Prostate gland (tissue), 2 donors: Measurements from ENCODE around the gene SGK1.

Experiments used
- POLR2A ChIP-seq: fragments of 450-650 bp; IDR thresholded peaks from one replicate; pipeline ENCODE4 v1.6.1; 2016; ENCODE audit warnings: antibody characterized with exemption, mild to moderate bottlenecking
- POLR2AphosphoS5 ChIP-seq: sonication (generic); formaldehyde crosslinking; IDR thresholded peaks from one replicate; pipeline ENCODE4 v1.6.1; 2017; ENCODE audit warnings: antibody characterized with exemption
- TF ChIP-seq, protein P1 (sequence below), 4 experiments: fragments of 200-600 bp in 2 of 4; fragments of 450-650 bp in 2 of 4; sonication (generic) in 2 of 4; IDR thresholded peaks; 1 replicate in 3 of 4; 2 replicates in 1 of 4; pipeline ENCODE4 v1.5.1; 2016 to 2019; ENCODE audit warnings: antibody characterized with exemption in 4 of 4, mild to moderate bottlenecking in 2 of 4, moderate library complexity in 2 of 4

GRCh38 chr6:134312038-134312660 is 5.8 kb downstream of the SGK1 start:
- TF ChIP-seq, protein P1, sequence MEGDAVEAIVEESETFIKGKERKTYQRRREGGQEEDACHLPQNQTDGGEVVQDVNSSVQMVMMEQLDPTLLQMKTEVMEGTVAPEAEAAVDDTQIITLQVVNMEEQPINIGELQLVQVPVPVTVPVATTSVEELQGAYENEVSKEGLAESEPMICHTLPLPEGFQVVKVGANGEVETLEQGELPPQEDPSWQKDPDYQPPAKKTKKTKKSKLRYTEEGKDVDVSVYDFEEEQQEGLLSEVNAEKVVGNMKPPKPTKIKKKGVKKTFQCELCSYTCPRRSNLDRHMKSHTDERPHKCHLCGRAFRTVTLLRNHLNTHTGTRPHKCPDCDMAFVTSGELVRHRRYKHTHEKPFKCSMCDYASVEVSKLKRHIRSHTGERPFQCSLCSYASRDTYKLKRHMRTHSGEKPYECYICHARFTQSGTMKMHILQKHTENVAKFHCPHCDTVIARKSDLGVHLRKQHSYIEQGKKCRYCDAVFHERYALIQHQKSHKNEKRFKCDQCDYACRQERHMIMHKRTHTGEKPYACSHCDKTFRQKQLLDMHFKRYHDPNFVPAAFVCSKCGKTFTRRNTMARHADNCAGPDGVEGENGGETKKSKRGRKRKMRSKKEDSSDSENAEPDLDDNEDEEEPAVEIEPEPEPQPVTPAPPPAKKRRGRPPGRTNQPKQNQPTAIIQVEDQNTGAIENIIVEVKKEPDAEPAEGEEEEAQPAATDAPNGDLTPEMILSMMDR (IDR thresholded peaks at IDR 0.05): no peak
- no peak for TF ChIP-seq POLR2A
- TF ChIP-seq POLR2AphosphoS5: no peak
